ENCODE data around the gene TINAG.

The TINAG gene

DNA sequence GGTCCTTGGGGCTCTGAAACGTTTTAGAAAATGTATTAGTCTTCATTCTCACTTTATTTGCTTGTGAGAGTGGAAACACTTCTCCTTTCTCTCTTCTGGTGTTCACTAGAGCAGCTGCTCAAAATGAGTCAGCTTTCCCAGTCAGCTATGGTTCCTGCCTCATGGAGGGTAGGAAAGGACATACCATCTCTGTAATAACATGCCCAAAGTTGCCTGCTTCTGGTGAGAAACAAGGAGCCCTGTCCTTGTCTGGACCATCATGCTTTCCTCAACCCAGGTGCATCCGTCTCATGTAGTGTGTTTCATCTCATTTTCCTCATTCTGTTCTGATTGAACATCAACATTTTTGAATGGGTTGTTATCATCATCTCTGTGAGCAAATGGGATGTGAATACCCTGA, 17.1 kb upstream of the TINAG start:
- Histone ChIP-seq H3K27me3 (ENCODE audit: low read length) (no peaks in the 10 kb centered on the region), H3K9me2 (replicated peaks; ENCODE audit: insufficient read depth, low read length) (no peaks in the 10 kb centered on the region), H3K4me2 (ENCODE audit: low read depth, low read length, poor library complexity, severe bottlenecking) (no peak overlapping the region), H3K36me3 (ENCODE audit: low read length) (no peaks in the 10 kb centered on the region), H3K9me3 (ENCODE audit: insufficient read depth, low read length) (no peaks in the 10 kb centered on the region), H2AFZ (ENCODE audit: low read depth, low read length, severe bottlenecking) (no peak overlapping the region), H3K4me3 (ENCODE audit: insufficient read depth, low read length, poor library complexity, severe bottlenecking) (no peak overlapping the region), H3K9ac (ENCODE audit: low read length) (no peak overlapping the region), H3F3A (ENCODE audit: insufficient read depth) (no peaks in the 10 kb centered on the region), H3K79me2 (ENCODE audit: insufficient read depth, low read length) (no peaks in the 10 kb centered on the region), H4K20me1 (ENCODE audit: low read depth, low read length) (no peaks in the 10 kb centered on the region), H3K27ac (ENCODE audit: low read depth, low read length) (no peak overlapping the region)
- no peak for TF ChIP-seq EZH2phosphoT487 (conservative IDR thresholded peaks at IDR 0.05; ENCODE audit: low read length)
- TF ChIP-seq, protein P1, sequence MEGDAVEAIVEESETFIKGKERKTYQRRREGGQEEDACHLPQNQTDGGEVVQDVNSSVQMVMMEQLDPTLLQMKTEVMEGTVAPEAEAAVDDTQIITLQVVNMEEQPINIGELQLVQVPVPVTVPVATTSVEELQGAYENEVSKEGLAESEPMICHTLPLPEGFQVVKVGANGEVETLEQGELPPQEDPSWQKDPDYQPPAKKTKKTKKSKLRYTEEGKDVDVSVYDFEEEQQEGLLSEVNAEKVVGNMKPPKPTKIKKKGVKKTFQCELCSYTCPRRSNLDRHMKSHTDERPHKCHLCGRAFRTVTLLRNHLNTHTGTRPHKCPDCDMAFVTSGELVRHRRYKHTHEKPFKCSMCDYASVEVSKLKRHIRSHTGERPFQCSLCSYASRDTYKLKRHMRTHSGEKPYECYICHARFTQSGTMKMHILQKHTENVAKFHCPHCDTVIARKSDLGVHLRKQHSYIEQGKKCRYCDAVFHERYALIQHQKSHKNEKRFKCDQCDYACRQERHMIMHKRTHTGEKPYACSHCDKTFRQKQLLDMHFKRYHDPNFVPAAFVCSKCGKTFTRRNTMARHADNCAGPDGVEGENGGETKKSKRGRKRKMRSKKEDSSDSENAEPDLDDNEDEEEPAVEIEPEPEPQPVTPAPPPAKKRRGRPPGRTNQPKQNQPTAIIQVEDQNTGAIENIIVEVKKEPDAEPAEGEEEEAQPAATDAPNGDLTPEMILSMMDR (IDR thresholded peaks at IDR 0.05; ENCODE audit: insufficient read depth, low read length, poor library complexity, severe bottlenecking) = no peak

DNA sequence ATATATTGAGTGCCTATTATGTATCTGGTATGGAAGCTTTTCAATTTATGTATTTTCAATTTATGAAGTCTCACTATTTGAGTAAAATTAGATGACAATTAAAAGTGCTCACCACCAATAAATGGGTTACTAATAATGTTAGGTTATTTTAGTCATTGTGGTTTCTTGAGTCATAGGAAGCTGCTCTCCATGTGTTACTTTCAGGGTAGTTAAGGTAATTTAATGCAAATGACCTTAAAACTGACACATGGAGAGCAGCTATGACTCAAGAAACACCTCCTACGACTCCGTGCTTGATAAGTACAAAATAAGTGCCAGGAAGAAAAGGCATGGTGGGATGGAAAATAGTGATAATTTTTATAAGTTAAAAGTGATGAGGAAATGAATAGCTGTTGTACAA, 16.5 kb upstream of the TINAG start:
- no peak for TF ChIP-seq EZH2phosphoT487 (conservative IDR thresholded peaks at IDR 0.05; ENCODE audit: low read length)
- TF ChIP-seq, protein P1 (IDR thresholded peaks at IDR 0.05; ENCODE audit: insufficient read depth, low read length, poor library complexity, severe bottlenecking) = no peak
- Histone ChIP-seq H3K27me3 (ENCODE audit: low read length) (no peaks in the 10 kb centered on the region), H3K36me3 (ENCODE audit: low read length) (no peaks in the 10 kb centered on the region), H3K27ac (ENCODE audit: low read depth, low read length) (no peak overlapping the region), H4K20me1 (ENCODE audit: low read depth, low read length) (no peaks in the 10 kb centered on the region), H3K9me3 (ENCODE audit: insufficient read depth, low read length) (no peaks in the 10 kb centered on the region), H3K4me2 (ENCODE audit: low read depth, low read length, poor library complexity, severe bottlenecking) (no peak overlapping the region), H3K4me3 (ENCODE audit: insufficient read depth, low read length, poor library complexity, severe bottlenecking) (no peak overlapping the region), H3K9me2 (replicated peaks; ENCODE audit: insufficient read depth, low read length) (no peaks in the 10 kb centered on the region), H2AFZ (ENCODE audit: low read depth, low read length, severe bottlenecking) (no peak overlapping the region), H3K79me2 (ENCODE audit: insufficient read depth, low read length) (no peaks in the 10 kb centered on the region), H3F3A (ENCODE audit: insufficient read depth) (no peaks in the 10 kb centered on the region), H3K9ac (ENCODE audit: low read length) (no peak overlapping the region)

DNA sequence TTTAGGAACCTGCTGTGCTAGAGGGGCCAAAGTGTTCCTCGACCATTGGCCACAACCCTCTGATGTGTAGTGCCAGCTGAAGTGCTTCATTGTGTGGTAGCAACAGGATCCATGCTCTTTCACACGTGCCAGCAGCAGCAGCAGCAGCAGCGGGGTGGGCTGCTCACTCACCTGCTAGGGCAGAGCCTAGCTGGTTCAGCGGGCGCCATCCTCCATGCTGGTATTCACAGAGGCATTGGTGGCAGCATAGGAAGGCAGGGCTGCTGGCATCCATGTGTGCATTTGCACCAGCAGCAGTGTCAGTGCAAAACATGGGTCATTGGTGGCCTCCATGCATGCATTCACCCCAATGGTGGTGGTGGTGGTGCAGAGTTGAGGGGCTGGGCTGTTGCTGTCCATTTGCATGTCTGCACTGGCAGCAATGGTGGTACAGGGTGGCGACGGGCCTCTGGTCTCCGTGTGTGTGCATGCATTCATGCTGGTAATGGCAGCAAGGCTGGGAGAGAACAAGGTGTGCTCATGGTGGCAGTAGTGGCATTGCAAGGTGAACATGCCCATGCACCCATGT, 13.2 kb upstream of the TINAG start:
- no peak overlapping the region for H3K9ac ChIP-seq (ENCODE audit: low read length)
- no peaks in the 10 kb centered on the region for H3K27me3 ChIP-seq (ENCODE audit: low read length)
- no peaks in the 10 kb centered on the region for H3K9me2 ChIP-seq (replicated peaks; ENCODE audit: insufficient read depth, low read length)
- no peak overlapping the region for H3K4me2 ChIP-seq (ENCODE audit: low read depth, low read length, poor library complexity, severe bottlenecking)
- H3K79me2 ChIP-seq (ENCODE audit: insufficient read depth, low read length) = no peaks in the 10 kb centered on the region
- no peaks in the 10 kb centered on the region for H3K9me3 ChIP-seq (ENCODE audit: insufficient read depth, low read length)
- H4K20me1 ChIP-seq (ENCODE audit: low read depth, low read length) = no peaks in the 10 kb centered on the region
- H2AFZ ChIP-seq (ENCODE audit: low read depth, low read length, severe bottlenecking) = no peak overlapping the region
- no peak overlapping the region for H3K27ac ChIP-seq (ENCODE audit: low read depth, low read length)
- no peak overlapping the region for H3K4me3 ChIP-seq (ENCODE audit: insufficient read depth, low read length, poor library complexity, severe bottlenecking)
- TF ChIP-seq EZH2phosphoT487 (conservative IDR thresholded peaks at IDR 0.05; ENCODE audit: low read length) = no peak
- TF ChIP-seq, protein P1 (IDR thresholded peaks at IDR 0.05; ENCODE audit: insufficient read depth, low read length, poor library complexity, severe bottlenecking) = no peak
- no peaks in the 10 kb centered on the region for H3F3A ChIP-seq (ENCODE audit: insufficient read depth)
- H3K36me3 ChIP-seq (ENCODE audit: low read length) = no peaks in the 10 kb centered on the region
